ENCODE results near the gene DUSP8. TPM values are rescaled to one million over a fixed set of nuclear protein-coding genes. Genes with fewer than 3 reads are reported as not detected.
A peak's percentile ranks its signal among the peaks of the same experiment; 100 is the strongest.

Gene DUSP8
- total and polyA plus RNA-seq, 2 of the 8 experiments (the other 6 are each of a cell fraction or from before 2014, with no cell fraction given), result 2.8 to 3.6 TPM

GRCh38 chr11:1547467-1548098 is 24.5 kb downstream of the DUSP8 start (continued):
- TF ChIP-seq ASH2L (IDR thresholded peaks at IDR 0.05; ENCODE audit: low read length), result no peak
- TF ChIP-seq EZH2 (IDR thresholded peaks at IDR 0.05; ENCODE audit: low read depth, low read length, severe bottlenecking), result peak; percentile 40
